Astrocyte (in vitro differentiated cells and primary cell): ENCODE data around the gene PRSS57. TPM values are rescaled to one million over a fixed set of nuclear protein-coding genes. Genes with fewer than 3 reads are reported as not detected.
A peak's percentile ranks its signal among the peaks of the same experiment; 100 is the strongest.

Experiments
- DNase-seq: peaks from one replicate; pipeline ENCODE4 v3.0.0-alpha.2; 2010; ENCODE audit warnings: low read depth
- FAIRE-seq: peaks from 2 replicates; lab custom pipeline; 2011; peaks lifted over from hg19 to GRCh38; lab: Jason Lieb, UNC
- H2AFZ ChIP-seq: 2 replicates; pipeline ENCODE4 v1.6.0; 2012; ENCODE audit warnings: low read depth, low read length, inconsistent platforms
- H3K27ac ChIP-seq: 2 replicates; pipeline ENCODE4 v1.5.1; 2011; ENCODE audit warnings: low read depth, low read length, inconsistent platforms
- H3K27me3 ChIP-seq: 2 replicates; pipeline ENCODE4 v1.6.0; 2011; ENCODE audit warnings: low read length, inconsistent platforms; ENCODE audit not compliant: insufficient read depth
- H3K36me3 ChIP-seq: 2 replicates; pipeline ENCODE4 v1.5.1; 2011; ENCODE audit warnings: low read length, inconsistent platforms; ENCODE audit not compliant: insufficient read depth
- H3K4me1 ChIP-seq: 2 replicates; pipeline ENCODE4 v1.5.1; 2011; ENCODE audit warnings: low read length, inconsistent platforms; ENCODE audit not compliant: insufficient read depth
- H3K4me2 ChIP-seq: 2 replicates; pipeline ENCODE4 v1.6.0; 2012; ENCODE audit warnings: low read length, inconsistent platforms
- H3K4me3 ChIP-seq: 2 replicates; pipeline ENCODE4 v1.5.1; 2011; ENCODE audit warnings: low read depth, mild to moderate bottlenecking, low read length, inconsistent platforms; ENCODE audit not compliant: insufficient read depth
- H3K79me2 ChIP-seq: 2 replicates; pipeline ENCODE4 v1.6.0; 2012; ENCODE audit warnings: mild to moderate bottlenecking, low read length, inconsistent platforms; ENCODE audit not compliant: insufficient read depth
- H3K9ac ChIP-seq: 2 replicates; pipeline ENCODE4 v1.6.0; 2012; ENCODE audit warnings: mild to moderate bottlenecking, low read length, inconsistent platforms
- H3K9me3 ChIP-seq: 2 replicates; pipeline ENCODE4 v1.5.1; 2012; ENCODE audit warnings: low read depth, mild to moderate bottlenecking, low read length, inconsistent platforms; ENCODE audit not compliant: insufficient read depth
- H4K20me1 ChIP-seq: 2 replicates; pipeline ENCODE4 v1.6.0; 2012; ENCODE audit warnings: low read length, inconsistent platforms; ENCODE audit not compliant: insufficient read depth
- H3K27ac Mint-ChIP-seq: one replicate; pipeline ENCODE4 v1.8.0; 2021; ENCODE audit warnings: mild to moderate bottlenecking, mixed read lengths; ENCODE audit not compliant: unreplicated experiment
- H3K27me3 Mint-ChIP-seq: one replicate; pipeline ENCODE4 v1.8.0; 2021; ENCODE audit warnings: low read depth, mixed read lengths; ENCODE audit not compliant: unreplicated experiment
- H3K36me3 Mint-ChIP-seq: one replicate; pipeline ENCODE4 v1.8.0; 2021; ENCODE audit warnings: low read depth, mixed read lengths; ENCODE audit not compliant: unreplicated experiment
- H3K4me1 Mint-ChIP-seq: one replicate; pipeline ENCODE4 v1.8.0; 2021; ENCODE audit warnings: low read depth, mixed read lengths; ENCODE audit not compliant: unreplicated experiment
- H3K4me3 Mint-ChIP-seq: one replicate; pipeline ENCODE4 v1.8.0; 2021; ENCODE audit warnings: mild to moderate bottlenecking, moderate library complexity, mixed read lengths; ENCODE audit not compliant: unreplicated experiment
- H3K9me3 Mint-ChIP-seq: one replicate; pipeline ENCODE4 v1.8.0; 2021; ENCODE audit warnings: mild to moderate bottlenecking, mixed read lengths; ENCODE audit not compliant: unreplicated experiment
- CTCF ChIP-seq: IDR thresholded peaks from 2 replicates; pipeline ENCODE4 v1.5.1; 2011; ENCODE audit warnings: low read depth, mild to moderate bottlenecking, inconsistent platforms, low read length, moderate library complexity; ENCODE audit not compliant: insufficient read depth
- EZH2 ChIP-seq: IDR thresholded peaks from 2 replicates; pipeline ENCODE4 v1.6.1; 2012; ENCODE audit warnings: mild to moderate bottlenecking, low read length, inconsistent platforms; ENCODE audit not compliant: insufficient read depth
- total RNA-seq: library from RNA; stranded (reverse); gene quantifications from 2 replicates; pipeline ENCODE4 v1.2.1, GENCODE V29; 2021

The PRSS57 gene
- total RNA-seq, 1 donor from 2014 or later, result not detected

DNA sequence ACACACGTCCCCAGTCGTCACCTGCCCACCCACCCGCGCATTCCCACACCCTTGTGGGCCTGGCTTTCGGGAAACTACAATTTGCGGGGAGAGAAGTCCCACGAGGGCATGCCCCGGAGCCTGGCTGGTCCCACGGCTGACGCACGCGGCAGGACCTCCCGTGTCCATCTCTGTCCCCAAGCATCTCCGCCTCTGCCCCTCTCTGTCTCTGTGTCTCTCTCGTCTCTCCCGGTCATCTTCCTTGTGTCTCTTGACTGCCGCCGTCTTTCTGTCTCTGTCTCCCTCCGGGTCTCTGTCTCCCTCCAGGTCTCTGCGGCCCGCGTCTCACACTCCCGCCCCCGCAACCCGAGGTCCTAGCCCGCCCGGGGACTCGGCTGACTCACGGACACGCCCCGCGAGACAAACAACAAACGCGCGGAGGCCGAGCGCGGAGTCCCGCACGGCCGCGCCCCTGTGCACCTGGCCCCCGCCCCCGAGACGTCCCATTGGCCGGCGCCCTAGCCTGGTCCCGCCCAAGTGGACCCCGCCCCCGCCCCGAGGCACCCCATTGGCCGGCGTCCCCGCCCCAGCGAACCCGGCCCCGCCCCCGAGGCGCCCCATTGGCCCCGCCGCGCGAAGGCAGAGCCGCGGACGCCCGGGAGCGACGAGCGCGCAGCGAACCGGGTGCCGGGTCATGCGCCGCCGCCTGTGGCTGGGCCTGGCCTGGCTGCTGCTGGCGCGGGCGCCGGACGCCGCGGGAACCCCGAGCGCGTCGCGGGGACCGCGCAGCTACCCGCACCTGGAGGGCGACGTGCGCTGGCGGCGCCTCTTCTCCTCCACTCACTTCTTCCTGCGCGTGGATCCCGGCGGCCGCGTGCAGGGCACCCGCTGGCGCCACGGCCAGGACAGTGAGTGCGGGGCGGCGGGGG, 55.7 kb downstream of the PRSS57 start, which contains the start of gene FGF22:
FGF22 (plus strand) TSS at position 627 of the 908 bp plus-strand sequence; CDS start at position 674, 47 bp downstream.
- H3K27ac Mint-ChIP-seq, result peak within 1 kb of the TSS; percentile 85
- H3K27ac ChIP-seq, result no peak within 1 kb of the TSS
- H3K36me3 Mint-ChIP-seq, result no peaks in the 10 kb centered on the region
- peaks cover 3% of the 10 kb centered on the region for H4K20me1 ChIP-seq
- peaks cover 8% of the 10 kb centered on the region for H3K4me1 ChIP-seq
- H3K9me3 ChIP-seq, result no peaks in the 10 kb centered on the region
- H3K4me1 Mint-ChIP-seq, result peaks cover 2% of the 10 kb centered on the region
- H3K27me3 ChIP-seq, result no peaks in the 10 kb centered on the region
- peak within 1 kb of the TSS; percentile 81 for H3K4me3 Mint-ChIP-seq
- no peak for FAIRE-seq
- no peaks in the 10 kb centered on the region for H3K9me3 Mint-ChIP-seq
- peak within 1 kb of the TSS; percentile 90 for H3K4me2 ChIP-seq
- peak within 1 kb of the TSS; percentile 50 for H3K4me3 ChIP-seq
- peaks cover 4% of the 10 kb centered on the region for H3K79me2 ChIP-seq
- no peak for TF ChIP-seq EZH2
- no peak for TF ChIP-seq CTCF
- H3K36me3 ChIP-seq, result no peaks in the 10 kb centered on the region
- DNase-seq, result peak; percentile 65
- H2AFZ ChIP-seq, result peak within 1 kb of the TSS; percentile 72
- peak within 1 kb of the TSS; percentile 59 for H3K9ac ChIP-seq
- H3K27me3 Mint-ChIP-seq, result peaks cover 8% of the 10 kb centered on the region

- Mint-ChIP-seq H3K27me3 (peaks cover 8% of the 10 kb centered on the region), H3K4me1 (peaks cover 2% of the 10 kb centered on the region), H3K27ac (no peak overlapping the region), H3K36me3 (no peaks in the 10 kb centered on the region), H3K9me3 (no peaks in the 10 kb centered on the region), H3K4me3 (peak overlapping the region; percentile 81)
- no peak for TF ChIP-seq EZH2
- no peak for TF ChIP-seq CTCF
- Histone ChIP-seq H3K79me2 (peaks cover 9% of the 10 kb centered on the region), H3K4me1 (peaks cover 14% of the 10 kb centered on the region), H3K27ac (no peak overlapping the region), H3K4me2 (peak overlapping the region; percentile 90), H3K36me3 (no peaks in the 10 kb centered on the region), H3K9ac (peak overlapping the region; percentile 59), H4K20me1 (peaks cover 3% of the 10 kb centered on the region), H3K4me3 (no peak overlapping the region), H3K9me3 (no peaks in the 10 kb centered on the region), H3K27me3 (no peaks in the 10 kb centered on the region), H2AFZ (no peak overlapping the region)
- FAIRE-seq (no peak), DNase-seq (no peak)
Observed at GRCh38 chr19:638906-639252, 56.4 kb downstream of the PRSS57 start.

Other genes with a start within 250 kb of the PRSS57 start
- gene SHC2, start 234.4 kb downstream of the PRSS57 start, total RNA-seq, result 27.5 and 29.7 TPM in 2 replicates
- gene MADCAM1, start 199.0 kb downstream of the PRSS57 start, total RNA-seq, result 0.57 and 0.60 TPM in 2 replicates
- gene TPGS1, start 188.0 kb downstream of the PRSS57 start, total RNA-seq, result 17.9 and 20.4 TPM in 2 replicates
- 190 and 192 TPM in 2 replicates for gene CDC34, start 163.7 kb downstream of the PRSS57 start, total RNA-seq
- 0.70 and 0.75 TPM in 2 replicates for gene GZMM, start 151.4 kb downstream of the PRSS57 start, total RNA-seq
- 807 and 871 TPM in 2 replicates for gene BSG, start 122.9 kb downstream of the PRSS57 start, total RNA-seq
- gene HCN2, start 105.6 kb downstream of the PRSS57 start, total RNA-seq, result 4.8 and 5.5 TPM in 2 replicates
- gene POLRMT, start 61.9 kb downstream of the PRSS57 start, total RNA-seq, result 43.4 and 45.3 TPM in 2 replicates
- gene FGF22, start 55.6 kb downstream of the PRSS57 start, total RNA-seq, result 0.25 TPM in 1 of 2 replicates, not detected in the other
- gene RNF126, start 32.2 kb downstream of the PRSS57 start, total RNA-seq, result 58.3 and 58.5 TPM in 2 replicates
- gene FSTL3, start 19.1 kb downstream of the PRSS57 start, total RNA-seq, result 72.0 and 78.8 TPM in 2 replicates
- 60.0 and 67.3 TPM in 2 replicates for gene PALM, start 13.5 kb upstream of the PRSS57 start, total RNA-seq
- 0.36 and 0.43 TPM in 2 replicates for gene MISP, start 55.7 kb upstream of the PRSS57 start, total RNA-seq
- gene PTBP1, start 102.0 kb upstream of the PRSS57 start, total RNA-seq, result 366 and 386 TPM in 2 replicates
- 29.2 and 36.5 TPM in 2 replicates for gene PLPPR3, start 126.5 kb upstream of the PRSS57 start, total RNA-seq
- gene AZU1, start 132.4 kb upstream of the PRSS57 start, total RNA-seq, result 1.00 and 1.4 TPM in 2 replicates
- not detected in 2 replicates for gene PRTN3, start 145.5 kb upstream of the PRSS57 start, total RNA-seq
- gene ELANE, start 156.9 kb upstream of the PRSS57 start, total RNA-seq, result not detected in 2 replicates
- gene CFD, start 164.2 kb upstream of the PRSS57 start, total RNA-seq, result 0.59 and 0.65 TPM in 2 replicates
- gene MED16, start 197.7 kb upstream of the PRSS57 start, total RNA-seq, result 41.4 and 45.0 TPM in 2 replicates
- not detected in 2 replicates for gene RNU6-9, start 198.0 kb upstream of the PRSS57 start, total RNA-seq
- gene R3HDM4, start 217.8 kb upstream of the PRSS57 start, total RNA-seq, result 57.9 and 60.0 TPM in 2 replicates
- gene KISS1R, start 221.9 kb upstream of the PRSS57 start, total RNA-seq, result not detected in 2 replicates
- 100 and 106 TPM in 2 replicates for gene ARID3A, start 230.6 kb upstream of the PRSS57 start, total RNA-seq